HepG2 (cell line): ENCODE measurements around the gene OSR1. TPM values are rescaled to one million over a fixed set of nuclear protein-coding genes. Genes with fewer than 3 reads are reported as not detected.

ENCODE experiments used
- ATAC-seq: fragments of 200-7000 bp; cut with Tn5 transposase; 3 replicates; pipeline ENCODE4 v1.9.1; 2020; ENCODE audit warnings: mild to moderate bottlenecking, moderate library complexity
- BruUV-seq: library from RNA; stranded (reverse); fragments of 400-500 nt; replicated peaks from 2 replicates; lab custom pipeline; 2021; lab: Mats Ljungman, UMichigan
- CTCF ChIA-PET: fragments of 300-600 bp; formaldehyde crosslinking; extraction: SDS; loops from one replicate; lab custom pipeline; 2021; ENCODE audit warnings: low total read pairs, inconsistent platforms, low intra/inter-chr PET ratio; lab: Yijun Ruan, JAX
- POLR2A ChIA-PET: fragments of 350-600 bp; sonication (Branson Sonifier 250); formaldehyde crosslinking; loops from one replicate; lab custom pipeline; 2020; ENCODE audit warnings: antibody characterized with exemption, inconsistent platforms; lab: Yijun Ruan, JAX
- DNase-seq: peaks from one replicate; pipeline ENCODE4 v3.0.0-alpha.2; 2015; ENCODE audit warnings: low spot score
- FAIRE-seq: peaks from 3 replicates; lab custom pipeline; 2011; peaks lifted over from hg19 to GRCh38; lab: Jason Lieb, UNC
- H2AFZ ChIP-seq: one replicate; pipeline ENCODE4 v1.6.1; 2011; ENCODE audit warnings: low read length, inconsistent platforms
- H3K27ac ChIP-seq: fragments of 300-600 bp; 3 replicates; pipeline ENCODE4 v1.8.0; 2011; ENCODE audit warnings: mixed run types, mild to moderate bottlenecking, mixed read lengths, low read length, inconsistent platforms; ENCODE audit not compliant: insufficient read depth; ENCODE audit errors: extremely low read length
- H3K27me3 ChIP-seq, 2 experiments: fragments of 200-600 bp in 1 of 2; 2 replicates in 1 of 2; 3 replicates in 1 of 2; pipeline versions ENCODE4 v1.6.0 to v1.8.0; 2011; ENCODE audit warnings: low read length in 2 of 2, mild to moderate bottlenecking in 2 of 2, moderate library complexity in 2 of 2, inconsistent platforms in 1 of 2; ENCODE audit not compliant: insufficient read depth in 2 of 2, control insufficient read depth in 1 of 2
- H3K36me3 ChIP-seq, 2 experiments: fragments of 200-600 bp in 1 of 2; replicated peaks in 1 of 2; 2 replicates in 1 of 2; 3 replicates in 1 of 2; pipeline versions ENCODE4 v1.5.1 to v1.8.0; 2011; ENCODE audit warnings: low read length in 2 of 2, inconsistent platforms in 1 of 2; ENCODE audit not compliant: insufficient read depth in 2 of 2, control insufficient read depth in 1 of 2
- H3K4me1 ChIP-seq: 2 replicates; pipeline ENCODE4 v1.5.1; 2012; ENCODE audit warnings: low read length, inconsistent platforms; ENCODE audit not compliant: insufficient read depth
- H3K4me2 ChIP-seq: 2 replicates; pipeline ENCODE4 v1.6.0; 2011; ENCODE audit warnings: low read depth, low read length, inconsistent platforms
- H3K4me3 ChIP-seq, 3 experiments: fragments of 200-600 bp in 1 of 3; sonication (generic), shearing (Covaris generic) in 1 of 3; replicated peaks in 1 of 3; 2 replicates each; pipeline ENCODE4 v1.5.1; 2011 to 2016; ENCODE audit warnings: low read length in 3 of 3, inconsistent platforms in 2 of 3, low read depth in 2 of 3, mild to moderate bottlenecking in 2 of 3, control low read depth in 1 of 3, mixed read lengths in 1 of 3; ENCODE audit not compliant: insufficient read depth in 1 of 3
- H3K79me2 ChIP-seq: one replicate; pipeline ENCODE4 v1.6.1; 2011; ENCODE audit warnings: low read length, inconsistent platforms; ENCODE audit not compliant: insufficient read depth
- H3K9ac ChIP-seq: 2 replicates; pipeline ENCODE4 v1.6.0; 2011; ENCODE audit warnings: mild to moderate bottlenecking, low read depth, low read length, inconsistent platforms; ENCODE audit not compliant: insufficient read depth
- H3K9me3 ChIP-seq: 2 replicates; pipeline ENCODE4 v1.5.1; 2012; ENCODE audit warnings: mild to moderate bottlenecking, low read length
- H4K20me1 ChIP-seq: 2 replicates; pipeline ENCODE4 v1.6.0; 2011; ENCODE audit warnings: inconsistent platforms, mild to moderate bottlenecking, low read length, moderate library complexity; ENCODE audit not compliant: insufficient read depth
- CSRNP2 ChIP-seq: sonication (generic); formaldehyde crosslinking; conservative IDR thresholded peaks from 2 replicates; pipeline ENCODE4 v1.8.0; 2022; ENCODE audit warnings: low read depth, missing genetic modification reagents
- HNF4A ChIP-seq: sonication (generic); formaldehyde crosslinking; IDR thresholded peaks from 2 replicates; pipeline ENCODE4 v1.4.0; 2020; ENCODE audit warnings: missing genetic modification reagents
- RBAK ChIP-seq: sonication (generic); formaldehyde crosslinking; IDR thresholded peaks from 2 replicates; pipeline ENCODE4 v1.5.1; 2020; ENCODE audit warnings: mild to moderate bottlenecking, missing genetic modification reagents
- SETDB1 ChIP-seq: sonication (generic); formaldehyde crosslinking; IDR thresholded peaks from 2 replicates; pipeline ENCODE4 v1.5.1; 2020; ENCODE audit warnings: missing genetic modification reagents, mild to moderate bottlenecking, borderline replicate concordance
- ZNF597 ChIP-seq: sonication (generic); formaldehyde crosslinking; IDR thresholded peaks from 2 replicates; pipeline ENCODE4 v1.5.0; 2020; ENCODE audit warnings: missing genetic modification reagents
- WGBS: methylation state at CpG from one replicate; pipeline ENCODE4 v1.1.6; 2017; ENCODE audit warnings: low lambda C conversion rate; 5-methylcytosine and 5-hydroxymethylcytosine counted together
- in situ Hi-C: cut with HindIII; loops from 2 replicates; pipeline ENCODE4 v1.10.0; 2017; ENCODE audit warnings: low pct_unique_long_range_greater_than_20kb; ENCODE audit not compliant: extremely low pct_ligation_motif_present
- intact Hi-C: fragments of 100-400 bp; cut with micrococcal nuclease; formaldehyde crosslinking; loops from one replicate; pipeline ENCODE4 v1.10.0; 2022; ENCODE audit not compliant: unreplicated experiment
- polyA plus RNA-seq, 8 experiments: library from polyadenylated mRNA; depleted of rRNA in 3 of 8; stranded (reverse) in 7 of 8; unstranded in 1 of 8; fragments of >200 nt; fragmentation: Illumina TruSeq in 4 of 8; extraction: Trizol in 4 of 8; gene quantifications; 2 replicates each; pipeline versions ENCODE4 v1.2.1 to v1.2.3, GENCODE V29; 2011 to 2016; ENCODE audit warnings: low read depth in 4 of 8, missing spikeins in 1 of 8, mixed read lengths in 1 of 8; ENCODE audit not compliant: insufficient read depth in 1 of 8
- total RNA-seq, 5 experiments: library from RNA; depleted of rRNA; stranded (reverse); fragments of >200 nt; fragmentation: Illumina TruSeq; extraction: Trizol; gene quantifications; 2 replicates each; pipeline ENCODE4 v1.2.3, GENCODE V29; 2016; ENCODE audit warnings: low read depth in 1 of 5

Gene OSR1
- total and polyA plus RNA-seq, 2 of the 13 experiments (the other 11 are each of a cell fraction or from before 2014, with no cell fraction given) = 0.63 to 1.1 TPM

DNA sequence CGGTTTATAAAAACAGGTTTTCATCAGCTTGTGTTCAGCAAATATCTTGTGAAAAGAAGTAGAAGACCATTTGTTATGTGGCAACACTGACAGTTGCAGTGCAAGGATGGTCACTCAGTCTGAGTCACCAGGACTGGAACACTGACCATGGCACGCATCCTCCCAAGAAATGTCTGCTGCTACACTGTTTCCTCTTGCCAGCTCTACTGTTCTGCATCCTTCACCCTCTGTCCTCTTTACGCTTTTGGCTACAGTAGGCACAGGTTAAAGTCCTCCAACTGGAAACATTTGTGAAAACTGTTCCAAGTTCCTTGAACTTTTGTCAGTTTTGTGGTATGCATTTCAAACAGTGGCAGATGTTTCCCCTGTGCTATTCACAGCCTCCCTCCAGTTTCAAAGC lies 39.4 kb downstream of the OSR1 start:
- no peak overlapping the region for H3K4me2 ChIP-seq
- TF ChIP-seq RBAK = peak; percentile 95
- peak; percentile 31; the same call in 1 of the 2 replicates for TF ChIP-seq HNF4A (CRISPR knock-in tag)
- TF ChIP-seq ZNF597 = no peak
- peak; percentile 73; the same call in 1 of the 2 replicates for TF ChIP-seq SETDB1 (CRISPR knock-in tag)
- TF ChIP-seq CSRNP2 (CRISPR knock-in tag) = no peak
- TF ChIP-seq, all 625 proteins: peak for 3
- POLR2A ChIA-PET = no interaction called here
- no peaks in the 10 kb centered on the region for H3K36me3 ChIP-seq
- intact Hi-C loops (no loop called here), in situ Hi-C loops (no loop called here)
- peaks cover 2% of the 10 kb centered on the region for H3K4me1 ChIP-seq
- no peaks in the 10 kb centered on the region for H3K27me3 ChIP-seq
- BruUV-seq = no TSS peak
- no peak overlapping the region for H3K27ac ChIP-seq
- ATAC-seq (no peak), FAIRE-seq (peak; percentile 4), DNase-seq (no peak)
- CTCF ChIA-PET = no interaction called here
- no peak overlapping the region for H3K4me3 ChIP-seq
- no peaks in the 10 kb centered on the region for H3K79me2 ChIP-seq
- H3K9ac ChIP-seq = no peak overlapping the region
- H2AFZ ChIP-seq = no peak overlapping the region
- H4K20me1 ChIP-seq = no peaks in the 10 kb centered on the region
- H3K9me3 ChIP-seq = no peaks in the 10 kb centered on the region
- WGBS = 70% methylated on average over 3 of the region's 3 CpGs
